PC-9 (cell line): ENCODE measurements around the gene RGS7. TPM values are rescaled to one million over a fixed set of nuclear protein-coding genes. Genes with fewer than 3 reads are reported as not detected.

Experiments used
- BruUV-seq: library from RNA; stranded (reverse); fragments of 400-500 nt; replicated peaks from 2 replicates; lab custom pipeline; 2021; lab: Mats Ljungman, UMichigan
- CTCF ChIA-PET: fragments of 300-600 bp; sonication (Branson Sonifier 250); formaldehyde crosslinking; loops from one replicate; lab custom pipeline; 2022; ENCODE audit warnings: antibody characterized with exemption; lab: Charles Lee
- POLR2A ChIA-PET: fragments of 300-600 bp; sonication (Branson Sonifier 250); formaldehyde crosslinking; loops from one replicate; lab custom pipeline; 2022; ENCODE audit warnings: antibody characterized with exemption; ENCODE audit not compliant: unreplicated experiment; lab: Charles Lee
- DNase-seq, 2 experiments: peaks; one replicate each; pipeline versions ENCODE4 v3.0.0 to v3.0.0-alpha.2; 2015 to 2022; ENCODE audit warnings: mixed read lengths in 1 of 2
- H2AFZ ChIP-seq: fragments of 200-600 bp; sonication (generic); 2 replicates; pipeline ENCODE4 v1.8.1; 2017; ENCODE audit warnings: antibody characterized with exemption
- H3F3A ChIP-seq: fragments of 200-600 bp; sonication (generic); 2 replicates; pipeline ENCODE4 v1.8.1; 2017; ENCODE audit warnings: antibody characterized with exemption, mild to moderate bottlenecking, low read depth; ENCODE audit not compliant: insufficient read depth
- H3K27ac ChIP-seq: fragments of 200-600 bp; sonication (generic); 2 replicates; pipeline ENCODE4 v1.6.1; 2016; ENCODE audit warnings: mixed run types
- H3K27me3 ChIP-seq: fragments of 200-600 bp; sonication (generic); 2 replicates; pipeline ENCODE4 v1.6.1; 2016; ENCODE audit warnings: low read depth, mixed run types; ENCODE audit not compliant: insufficient read depth
- H3K36me3 ChIP-seq: fragments of 200-600 bp; sonication (generic); 2 replicates; pipeline ENCODE4 v1.6.1; 2016; ENCODE audit warnings: low read depth, mixed run types
- H3K4me1 ChIP-seq: fragments of 200-600 bp; sonication (generic); replicated peaks from 2 replicates; pipeline ENCODE4 v1.6.1; 2016; ENCODE audit warnings: mixed run types; ENCODE audit not compliant: insufficient read depth
- H3K4me2 ChIP-seq: fragments of 200-600 bp; sonication (generic); 2 replicates; pipeline ENCODE4 v1.6.1; 2017; ENCODE audit warnings: mixed run types
- H3K4me3 ChIP-seq: fragments of 200-600 bp; sonication (generic); 2 replicates; pipeline ENCODE4 v1.6.1; 2016; ENCODE audit warnings: mixed run types
- H3K79me2 ChIP-seq: fragments of 200-600 bp; sonication (generic); 2 replicates; pipeline ENCODE4 v1.6.1; 2017; ENCODE audit warnings: low read depth, mixed run types
- H3K9me2 ChIP-seq: fragments of 200-600 bp; sonication (generic); 2 replicates; pipeline ENCODE4 v1.8.1; 2017; ENCODE audit warnings: mild to moderate bottlenecking; ENCODE audit not compliant: insufficient read depth
- H3K9me3 ChIP-seq: fragments of 200-600 bp; sonication (generic); 2 replicates; pipeline ENCODE4 v1.8.1; 2016; ENCODE audit warnings: low read depth; ENCODE audit not compliant: insufficient read depth
- H4K20me1 ChIP-seq: fragments of 200-600 bp; sonication (generic); 2 replicates; pipeline ENCODE4 v1.8.1; 2017; ENCODE audit not compliant: insufficient read depth
- EZH2 ChIP-seq: fragments of 200-600 bp; sonication (generic); IDR thresholded peaks from 2 replicates; pipeline ENCODE4 v1.8.0; 2017; ENCODE audit warnings: antibody characterized with exemption, low read depth
- intact Hi-C: fragments of 100-400 bp; cut with micrococcal nuclease; formaldehyde crosslinking; loops from one replicate; pipeline ENCODE4 v1.10.0; 2022; ENCODE audit not compliant: unreplicated experiment
- total RNA-seq: library from RNA; stranded (reverse); gene quantifications from 2 replicates; pipeline ENCODE4 v1.2.3, GENCODE V29; 2021
- TF ChIP-seq, protein P1 (sequence below): fragments of 200-600 bp; sonication (generic); conservative IDR thresholded peaks from 2 replicates; pipeline ENCODE4 v1.6.1; 2017; ENCODE audit warnings: mixed run types, antibody characterized with exemption, mild to moderate bottlenecking, moderate library complexity

RGS7 gene
- total RNA-seq, 1 experiment from 2014 or later: 5.8 TPM

DNA sequence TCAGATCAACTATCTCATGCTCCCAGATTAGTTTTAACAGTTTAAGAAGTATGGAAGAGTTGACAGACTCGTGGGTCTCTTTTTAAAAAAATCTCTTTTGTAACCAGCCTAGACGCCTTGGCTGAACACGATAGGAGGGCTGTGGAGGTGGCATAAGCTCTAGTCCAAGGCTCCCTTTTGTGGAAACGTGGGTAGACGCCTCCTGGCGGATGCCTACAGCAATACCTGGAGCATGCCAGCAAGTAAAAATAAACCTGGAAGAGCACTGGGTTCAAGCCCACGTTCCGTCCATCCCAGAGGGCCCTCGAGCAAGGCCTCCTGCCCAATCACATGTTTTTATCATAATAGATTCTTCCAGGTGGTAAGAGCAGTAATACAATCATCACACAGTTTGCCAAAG, 87.9 kb downstream of the RGS7 start:
- no peak overlapping the region for H3K4me2 ChIP-seq
- H3K4me1 ChIP-seq: no peaks in the 10 kb centered on the region
- no peaks in the 10 kb centered on the region for H3K27me3 ChIP-seq
- H3K79me2 ChIP-seq: no peaks in the 10 kb centered on the region
- no peaks in the 10 kb centered on the region for H3K36me3 ChIP-seq
- H4K20me1 ChIP-seq: no peaks in the 10 kb centered on the region
- no peak overlapping the region for H3K4me3 ChIP-seq
- no TSS peak for BruUV-seq
- no peaks in the 10 kb centered on the region for H3K9me2 ChIP-seq
- H3K9me3 ChIP-seq: no peaks in the 10 kb centered on the region
- no peaks in the 10 kb centered on the region for H3F3A ChIP-seq
- no peak overlapping the region for H2AFZ ChIP-seq
- ChIA-PET POLR2A (no interaction called here), CTCF (no interaction called here)
- H3K27ac ChIP-seq: no peak overlapping the region
- intact Hi-C loops: no loop called here
- no peak for DNase-seq
- TF ChIP-seq EZH2: no peak
- TF ChIP-seq, protein P1, sequence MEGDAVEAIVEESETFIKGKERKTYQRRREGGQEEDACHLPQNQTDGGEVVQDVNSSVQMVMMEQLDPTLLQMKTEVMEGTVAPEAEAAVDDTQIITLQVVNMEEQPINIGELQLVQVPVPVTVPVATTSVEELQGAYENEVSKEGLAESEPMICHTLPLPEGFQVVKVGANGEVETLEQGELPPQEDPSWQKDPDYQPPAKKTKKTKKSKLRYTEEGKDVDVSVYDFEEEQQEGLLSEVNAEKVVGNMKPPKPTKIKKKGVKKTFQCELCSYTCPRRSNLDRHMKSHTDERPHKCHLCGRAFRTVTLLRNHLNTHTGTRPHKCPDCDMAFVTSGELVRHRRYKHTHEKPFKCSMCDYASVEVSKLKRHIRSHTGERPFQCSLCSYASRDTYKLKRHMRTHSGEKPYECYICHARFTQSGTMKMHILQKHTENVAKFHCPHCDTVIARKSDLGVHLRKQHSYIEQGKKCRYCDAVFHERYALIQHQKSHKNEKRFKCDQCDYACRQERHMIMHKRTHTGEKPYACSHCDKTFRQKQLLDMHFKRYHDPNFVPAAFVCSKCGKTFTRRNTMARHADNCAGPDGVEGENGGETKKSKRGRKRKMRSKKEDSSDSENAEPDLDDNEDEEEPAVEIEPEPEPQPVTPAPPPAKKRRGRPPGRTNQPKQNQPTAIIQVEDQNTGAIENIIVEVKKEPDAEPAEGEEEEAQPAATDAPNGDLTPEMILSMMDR: peak; percentile 24; the same call in 1 of the 2 replicates

- TF ChIP-seq, protein P1: no peak
- no peak for TF ChIP-seq EZH2
- Histone ChIP-seq H3K27ac (no peak overlapping the region), H3K9me2 (no peaks in the 10 kb centered on the region), H3K36me3 (no peaks in the 10 kb centered on the region), H4K20me1 (no peaks in the 10 kb centered on the region), H2AFZ (no peak overlapping the region), H3K4me3 (no peak overlapping the region), H3F3A (no peaks in the 10 kb centered on the region), H3K4me2 (no peak overlapping the region), H3K9me3 (no peaks in the 10 kb centered on the region), H3K4me1 (no peaks in the 10 kb centered on the region), H3K79me2 (no peaks in the 10 kb centered on the region), H3K27me3 (peaks cover 9% of the 10 kb centered on the region; the same call in 1 of the 2 replicates)
- ChIA-PET CTCF (no interaction called here), POLR2A (no interaction called here)
- intact Hi-C loops: no loop called here
- DNase-seq: no peak
- no TSS peak for BruUV-seq
Measured at GRCh38 chr1:241266121-241266520, 90.9 kb downstream of the RGS7 start.

DNA sequence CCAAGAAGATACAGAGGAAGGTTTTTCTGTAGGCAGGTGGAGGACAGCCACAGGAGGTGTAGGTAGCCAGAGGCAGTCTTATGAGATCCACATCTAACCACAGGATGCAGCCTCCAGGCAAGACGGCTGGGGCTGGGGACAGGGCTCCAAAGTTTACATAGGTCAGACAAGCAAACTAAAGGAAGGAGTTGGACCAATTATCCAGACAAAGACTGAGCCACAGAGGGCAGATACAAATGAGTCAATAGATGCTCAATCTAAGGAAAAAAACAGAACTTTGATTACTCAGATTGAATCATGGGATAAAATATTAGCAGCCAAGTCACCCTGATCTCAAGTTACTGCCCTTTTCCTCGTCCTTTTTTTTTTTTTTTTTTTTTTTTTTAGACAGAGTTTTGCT, 91.6 kb downstream of the RGS7 start:
- H3K4me3 ChIP-seq: no peak overlapping the region
- H3K4me2 ChIP-seq: no peak overlapping the region
- H4K20me1 ChIP-seq: no peaks in the 10 kb centered on the region
- H3K4me1 ChIP-seq: no peaks in the 10 kb centered on the region
- H2AFZ ChIP-seq: no peak overlapping the region
- no TSS peak for BruUV-seq
- no peaks in the 10 kb centered on the region for H3K9me2 ChIP-seq
- intact Hi-C loops: no loop called here
- no peaks in the 10 kb centered on the region for H3K36me3 ChIP-seq
- peaks cover 9% of the 10 kb centered on the region; the same call in 1 of the 2 replicates for H3K27me3 ChIP-seq
- H3K27ac ChIP-seq: no peak overlapping the region
- TF ChIP-seq, protein P1: no peak
- TF ChIP-seq EZH2: no peak
- ChIA-PET POLR2A (no interaction called here), CTCF (no interaction called here)
- no peak for DNase-seq
- no peaks in the 10 kb centered on the region for H3K79me2 ChIP-seq
- H3F3A ChIP-seq: no peaks in the 10 kb centered on the region
- no peaks in the 10 kb centered on the region for H3K9me3 ChIP-seq
